ENCODE measurements around the gene MBD5. TPM values are rescaled to one million over a fixed set of nuclear protein-coding genes. Genes with fewer than 3 reads are reported as not detected.

The MBD5 gene
- total RNA-seq, 1 experiment from 2014 or later, result 33.7 TPM

DNA sequence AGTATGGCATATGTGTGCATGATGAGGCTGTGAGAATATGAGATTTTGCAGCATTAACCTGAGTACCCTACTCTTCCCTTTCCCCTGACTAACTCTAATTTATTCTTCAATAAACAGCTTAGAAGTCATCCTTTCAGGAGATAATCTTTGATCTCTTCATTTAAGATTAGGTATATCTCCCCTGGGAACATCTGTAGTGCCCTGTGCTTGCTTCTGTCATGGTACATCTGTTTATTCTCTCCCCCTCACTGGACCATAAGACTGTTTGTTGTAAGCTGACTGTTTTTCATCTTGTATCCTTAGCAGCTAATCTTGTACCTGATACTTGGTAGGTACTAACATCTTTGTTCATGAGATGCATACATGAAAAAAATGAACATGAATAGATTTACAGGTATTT lies 83.1 kb downstream of the MBD5 start:
- 0 out of 2 replicates have a peak, but pooled peaks cover 3% of the 10 kb centered on the region for H3K9me3 Mint-ChIP-seq
- ATAC-seq, result no peak
- H3K27ac Mint-ChIP-seq, result peak overlapping the region; percentile 55
- H3K4me3 Mint-ChIP-seq, result no peak overlapping the region
- H3K4me1 Mint-ChIP-seq, result peaks cover 16% of the 10 kb centered on the region
- TF ChIP-seq TEAD4 (CRISPR knock-in tag; IDR thresholded peaks at IDR 0.05), result no peak
- TF ChIP-seq FOXJ3 (CRISPR knock-in tag; IDR thresholded peaks at IDR 0.05; ENCODE audit: borderline replicate concordance), result no peak
- no peak for TF ChIP-seq ATF1 (CRISPR knock-in tag; IDR thresholded peaks at IDR 0.05)
- no peak for TF ChIP-seq TP53 (CRISPR knock-in tag; IDR thresholded peaks at IDR 0.05)
- no peak for TF ChIP-seq SP1 (CRISPR knock-in tag; conservative IDR thresholded peaks at IDR 0.05)
- TF ChIP-seq TCF7 (CRISPR knock-in tag; IDR thresholded peaks at IDR 0.05; ENCODE audit: low read depth), result no peak
- no peak for TF ChIP-seq NR2C2 (CRISPR knock-in tag; IDR thresholded peaks at IDR 0.05)
- TF ChIP-seq KAT7 (CRISPR knock-in tag; IDR thresholded peaks at IDR 0.05; ENCODE audit: borderline replicate concordance), result no peak
- POLR2A ChIA-PET, result no interaction called here
- CTCF ChIA-PET, result no interaction called here
- no peak for DNase-seq (ENCODE audit: low spot score)
- no peaks in the 10 kb centered on the region for H3K27me3 Mint-ChIP-seq (ENCODE audit: low read depth)
- H3K36me3 Mint-ChIP-seq, result no peaks in the 10 kb centered on the region

DNA sequence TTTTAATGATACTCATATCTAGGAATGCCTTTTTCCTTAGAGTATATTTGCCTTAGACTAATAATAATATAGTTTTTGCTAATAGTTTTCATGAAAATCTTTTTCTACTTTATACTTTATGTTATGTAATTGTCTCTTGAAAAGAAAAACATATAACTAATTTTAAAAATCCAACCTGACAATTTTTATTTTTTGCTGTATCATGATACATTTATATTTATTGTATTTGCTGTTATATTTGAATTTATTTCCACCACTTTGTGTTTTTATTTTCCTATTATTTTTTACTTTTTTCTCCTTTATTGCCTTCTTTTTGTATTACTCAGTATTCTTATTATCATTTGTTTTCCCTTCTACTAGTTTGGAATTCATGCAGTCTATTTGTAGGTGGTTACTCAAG lies 85.4 kb downstream of the MBD5 start:
- DNase-seq (ENCODE audit: low spot score) (no peak), ATAC-seq (no peak)
- Mint-ChIP-seq H3K4me3 (no peak overlapping the region), H3K9me3 (0 out of 2 replicates have a peak, but pooled peaks cover 3% of the 10 kb centered on the region), H3K4me1 (peaks cover 18% of the 10 kb centered on the region), H3K27ac (no peak overlapping the region), H3K36me3 (no peaks in the 10 kb centered on the region), H3K27me3 (ENCODE audit: low read depth) (no peaks in the 10 kb centered on the region)
- TF ChIP-seq, protein P1, sequence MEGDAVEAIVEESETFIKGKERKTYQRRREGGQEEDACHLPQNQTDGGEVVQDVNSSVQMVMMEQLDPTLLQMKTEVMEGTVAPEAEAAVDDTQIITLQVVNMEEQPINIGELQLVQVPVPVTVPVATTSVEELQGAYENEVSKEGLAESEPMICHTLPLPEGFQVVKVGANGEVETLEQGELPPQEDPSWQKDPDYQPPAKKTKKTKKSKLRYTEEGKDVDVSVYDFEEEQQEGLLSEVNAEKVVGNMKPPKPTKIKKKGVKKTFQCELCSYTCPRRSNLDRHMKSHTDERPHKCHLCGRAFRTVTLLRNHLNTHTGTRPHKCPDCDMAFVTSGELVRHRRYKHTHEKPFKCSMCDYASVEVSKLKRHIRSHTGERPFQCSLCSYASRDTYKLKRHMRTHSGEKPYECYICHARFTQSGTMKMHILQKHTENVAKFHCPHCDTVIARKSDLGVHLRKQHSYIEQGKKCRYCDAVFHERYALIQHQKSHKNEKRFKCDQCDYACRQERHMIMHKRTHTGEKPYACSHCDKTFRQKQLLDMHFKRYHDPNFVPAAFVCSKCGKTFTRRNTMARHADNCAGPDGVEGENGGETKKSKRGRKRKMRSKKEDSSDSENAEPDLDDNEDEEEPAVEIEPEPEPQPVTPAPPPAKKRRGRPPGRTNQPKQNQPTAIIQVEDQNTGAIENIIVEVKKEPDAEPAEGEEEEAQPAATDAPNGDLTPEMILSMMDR (IDR thresholded peaks at IDR 0.05), result no peak
- TF ChIP-seq ZMAT4 (CRISPR knock-in tag; IDR thresholded peaks at IDR 0.05) (no peak), JUN (CRISPR knock-in tag; IDR thresholded peaks at IDR 0.05) (no peak), ELF4 (CRISPR knock-in tag; IDR thresholded peaks at IDR 0.05; ENCODE audit: low read depth) (no peak), FOXJ3 (CRISPR knock-in tag; IDR thresholded peaks at IDR 0.05; ENCODE audit: borderline replicate concordance) (no peak), ESRRA (CRISPR knock-in tag; IDR thresholded peaks at IDR 0.05; ENCODE audit: borderline replicate concordance) (no peak)
- TF ChIP-seq, protein P2, sequence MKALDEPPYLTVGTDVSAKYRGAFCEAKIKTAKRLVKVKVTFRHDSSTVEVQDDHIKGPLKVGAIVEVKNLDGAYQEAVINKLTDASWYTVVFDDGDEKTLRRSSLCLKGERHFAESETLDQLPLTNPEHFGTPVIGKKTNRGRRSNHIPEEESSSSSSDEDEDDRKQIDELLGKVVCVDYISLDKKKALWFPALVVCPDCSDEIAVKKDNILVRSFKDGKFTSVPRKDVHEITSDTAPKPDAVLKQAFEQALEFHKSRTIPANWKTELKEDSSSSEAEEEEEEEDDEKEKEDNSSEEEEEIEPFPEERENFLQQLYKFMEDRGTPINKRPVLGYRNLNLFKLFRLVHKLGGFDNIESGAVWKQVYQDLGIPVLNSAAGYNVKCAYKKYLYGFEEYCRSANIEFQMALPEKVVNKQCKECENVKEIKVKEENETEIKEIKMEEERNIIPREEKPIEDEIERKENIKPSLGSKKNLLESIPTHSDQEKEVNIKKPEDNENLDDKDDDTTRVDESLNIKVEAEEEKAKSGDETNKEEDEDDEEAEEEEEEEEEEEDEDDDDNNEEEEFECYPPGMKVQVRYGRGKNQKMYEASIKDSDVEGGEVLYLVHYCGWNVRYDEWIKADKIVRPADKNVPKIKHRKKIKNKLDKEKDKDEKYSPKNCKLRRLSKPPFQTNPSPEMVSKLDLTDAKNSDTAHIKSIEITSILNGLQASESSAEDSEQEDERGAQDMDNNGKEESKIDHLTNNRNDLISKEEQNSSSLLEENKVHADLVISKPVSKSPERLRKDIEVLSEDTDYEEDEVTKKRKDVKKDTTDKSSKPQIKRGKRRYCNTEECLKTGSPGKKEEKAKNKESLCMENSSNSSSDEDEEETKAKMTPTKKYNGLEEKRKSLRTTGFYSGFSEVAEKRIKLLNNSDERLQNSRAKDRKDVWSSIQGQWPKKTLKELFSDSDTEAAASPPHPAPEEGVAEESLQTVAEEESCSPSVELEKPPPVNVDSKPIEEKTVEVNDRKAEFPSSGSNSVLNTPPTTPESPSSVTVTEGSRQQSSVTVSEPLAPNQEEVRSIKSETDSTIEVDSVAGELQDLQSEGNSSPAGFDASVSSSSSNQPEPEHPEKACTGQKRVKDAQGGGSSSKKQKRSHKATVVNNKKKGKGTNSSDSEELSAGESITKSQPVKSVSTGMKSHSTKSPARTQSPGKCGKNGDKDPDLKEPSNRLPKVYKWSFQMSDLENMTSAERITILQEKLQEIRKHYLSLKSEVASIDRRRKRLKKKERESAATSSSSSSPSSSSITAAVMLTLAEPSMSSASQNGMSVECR (CRISPR knock-in tag; IDR thresholded peaks at IDR 0.05; ENCODE audit: borderline replicate concordance), result no peak
- TF ChIP-seq, protein P3, sequence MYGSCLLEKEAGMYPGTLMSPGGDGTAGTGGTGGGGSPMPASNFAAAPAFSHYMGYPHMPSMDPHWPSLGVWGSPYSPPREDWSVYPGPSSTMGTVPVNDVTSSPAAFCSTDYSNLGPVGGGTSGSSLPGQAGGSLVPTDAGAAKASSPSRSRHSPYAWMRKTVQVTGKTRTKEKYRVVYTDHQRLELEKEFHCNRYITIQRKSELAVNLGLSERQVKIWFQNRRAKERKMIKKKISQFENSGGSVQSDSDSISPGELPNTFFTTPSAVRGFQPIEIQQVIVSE (CRISPR knock-in tag; IDR thresholded peaks at IDR 0.05; ENCODE audit: borderline replicate concordance), result no peak
- TF ChIP-seq, protein P4, sequence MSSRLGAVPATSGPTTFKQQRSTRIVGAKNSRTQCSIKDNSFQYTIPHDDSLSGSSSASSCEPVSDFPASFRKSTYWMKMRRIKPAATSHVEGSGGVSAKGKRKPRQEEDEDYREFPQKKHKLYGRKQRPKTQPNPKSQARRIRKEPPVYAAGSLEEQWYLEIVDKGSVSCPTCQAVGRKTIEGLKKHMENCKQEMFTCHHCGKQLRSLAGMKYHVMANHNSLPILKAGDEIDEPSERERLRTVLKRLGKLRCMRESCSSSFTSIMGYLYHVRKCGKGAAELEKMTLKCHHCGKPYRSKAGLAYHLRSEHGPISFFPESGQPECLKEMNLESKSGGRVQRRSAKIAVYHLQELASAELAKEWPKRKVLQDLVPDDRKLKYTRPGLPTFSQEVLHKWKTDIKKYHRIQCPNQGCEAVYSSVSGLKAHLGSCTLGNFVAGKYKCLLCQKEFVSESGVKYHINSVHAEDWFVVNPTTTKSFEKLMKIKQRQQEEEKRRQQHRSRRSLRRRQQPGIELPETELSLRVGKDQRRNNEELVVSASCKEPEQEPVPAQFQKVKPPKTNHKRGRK (CRISPR knock-in tag; IDR thresholded peaks at IDR 0.05; ENCODE audit: borderline replicate concordance), result no peak
- POLR2A ChIA-PET, result no interaction called here
- CTCF ChIA-PET, result no interaction called here
